ENCODE measurements around the gene SERAC1.

DNA sequence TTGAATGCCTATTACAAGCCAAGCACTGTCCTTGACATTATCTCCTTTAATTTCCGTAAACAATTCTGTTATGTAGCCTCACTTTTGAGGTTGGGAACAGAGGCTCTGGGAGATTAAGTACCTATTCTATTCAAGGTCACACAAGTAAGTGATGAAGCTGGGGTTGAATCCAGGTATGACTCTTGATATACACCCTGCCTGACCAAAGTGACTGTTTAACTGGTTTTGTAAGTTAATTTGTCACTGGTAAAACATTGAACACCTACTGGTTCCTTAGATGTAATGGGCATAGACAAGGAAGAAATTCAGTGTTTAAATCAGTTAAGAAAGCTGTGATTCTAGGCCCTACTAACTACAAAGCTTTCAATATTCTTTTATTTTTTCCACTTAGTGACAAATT lies 23.0 kb upstream of the SERAC1 start:
- TF ChIP-seq RAD21 (IDR thresholded peaks at IDR 0.05) (no peak), RXRA (IDR thresholded peaks at IDR 0.05) (no peak), HNF4A (conservative IDR thresholded peaks at IDR 0.05) (no peak)
- TF ChIP-seq, protein P1, sequence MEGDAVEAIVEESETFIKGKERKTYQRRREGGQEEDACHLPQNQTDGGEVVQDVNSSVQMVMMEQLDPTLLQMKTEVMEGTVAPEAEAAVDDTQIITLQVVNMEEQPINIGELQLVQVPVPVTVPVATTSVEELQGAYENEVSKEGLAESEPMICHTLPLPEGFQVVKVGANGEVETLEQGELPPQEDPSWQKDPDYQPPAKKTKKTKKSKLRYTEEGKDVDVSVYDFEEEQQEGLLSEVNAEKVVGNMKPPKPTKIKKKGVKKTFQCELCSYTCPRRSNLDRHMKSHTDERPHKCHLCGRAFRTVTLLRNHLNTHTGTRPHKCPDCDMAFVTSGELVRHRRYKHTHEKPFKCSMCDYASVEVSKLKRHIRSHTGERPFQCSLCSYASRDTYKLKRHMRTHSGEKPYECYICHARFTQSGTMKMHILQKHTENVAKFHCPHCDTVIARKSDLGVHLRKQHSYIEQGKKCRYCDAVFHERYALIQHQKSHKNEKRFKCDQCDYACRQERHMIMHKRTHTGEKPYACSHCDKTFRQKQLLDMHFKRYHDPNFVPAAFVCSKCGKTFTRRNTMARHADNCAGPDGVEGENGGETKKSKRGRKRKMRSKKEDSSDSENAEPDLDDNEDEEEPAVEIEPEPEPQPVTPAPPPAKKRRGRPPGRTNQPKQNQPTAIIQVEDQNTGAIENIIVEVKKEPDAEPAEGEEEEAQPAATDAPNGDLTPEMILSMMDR (IDR thresholded peaks at IDR 0.05; ENCODE audit: low read depth, low read length, missing input control) = no peak
- TF ChIP-seq, protein P2, sequence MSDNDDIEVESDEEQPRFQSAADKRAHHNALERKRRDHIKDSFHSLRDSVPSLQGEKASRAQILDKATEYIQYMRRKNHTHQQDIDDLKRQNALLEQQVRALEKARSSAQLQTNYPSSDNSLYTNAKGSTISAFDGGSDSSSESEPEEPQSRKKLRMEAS (IDR thresholded peaks at IDR 0.05) = no peak
- TF ChIP-seq, protein P3, sequence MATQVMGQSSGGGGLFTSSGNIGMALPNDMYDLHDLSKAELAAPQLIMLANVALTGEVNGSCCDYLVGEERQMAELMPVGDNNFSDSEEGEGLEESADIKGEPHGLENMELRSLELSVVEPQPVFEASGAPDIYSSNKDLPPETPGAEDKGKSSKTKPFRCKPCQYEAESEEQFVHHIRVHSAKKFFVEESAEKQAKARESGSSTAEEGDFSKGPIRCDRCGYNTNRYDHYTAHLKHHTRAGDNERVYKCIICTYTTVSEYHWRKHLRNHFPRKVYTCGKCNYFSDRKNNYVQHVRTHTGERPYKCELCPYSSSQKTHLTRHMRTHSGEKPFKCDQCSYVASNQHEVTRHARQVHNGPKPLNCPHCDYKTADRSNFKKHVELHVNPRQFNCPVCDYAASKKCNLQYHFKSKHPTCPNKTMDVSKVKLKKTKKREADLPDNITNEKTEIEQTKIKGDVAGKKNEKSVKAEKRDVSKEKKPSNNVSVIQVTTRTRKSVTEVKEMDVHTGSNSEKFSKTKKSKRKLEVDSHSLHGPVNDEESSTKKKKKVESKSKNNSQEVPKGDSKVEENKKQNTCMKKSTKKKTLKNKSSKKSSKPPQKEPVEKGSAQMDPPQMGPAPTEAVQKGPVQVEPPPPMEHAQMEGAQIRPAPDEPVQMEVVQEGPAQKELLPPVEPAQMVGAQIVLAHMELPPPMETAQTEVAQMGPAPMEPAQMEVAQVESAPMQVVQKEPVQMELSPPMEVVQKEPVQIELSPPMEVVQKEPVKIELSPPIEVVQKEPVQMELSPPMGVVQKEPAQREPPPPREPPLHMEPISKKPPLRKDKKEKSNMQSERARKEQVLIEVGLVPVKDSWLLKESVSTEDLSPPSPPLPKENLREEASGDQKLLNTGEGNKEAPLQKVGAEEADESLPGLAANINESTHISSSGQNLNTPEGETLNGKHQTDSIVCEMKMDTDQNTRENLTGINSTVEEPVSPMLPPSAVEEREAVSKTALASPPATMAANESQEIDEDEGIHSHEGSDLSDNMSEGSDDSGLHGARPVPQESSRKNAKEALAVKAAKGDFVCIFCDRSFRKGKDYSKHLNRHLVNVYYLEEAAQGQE (IDR thresholded peaks at IDR 0.05) = no peak
